UCSD-AML1 (cell line): ENCODE data around the gene RAD9A.

Source experiments
- DNase-seq: peaks from one replicate; lab custom pipeline; 2025; ENCODE audit not compliant: unreplicated experiment; lab: John Stamatoyannopoulos, UW

Gene RAD9A

GRCh38 chr11:67356864-67357561 is 34.8 kb upstream of the RAD9A start:
- DNase-seq: peak; percentile 69

- DNase-seq: no peak
Measured at GRCh38 chr11:67357831-67358670, 33.7 kb upstream of the RAD9A start.

- DNase-seq: no peak
Measured at GRCh38 chr11:67364169-67364568, 27.6 kb upstream of the RAD9A start.

GRCh38 chr11:67364783-67365722 is 26.7 kb upstream of the RAD9A start:
- DNase-seq: no peak

- DNase-seq: no peak
Measured at GRCh38 chr11:67365736-67366444, 25.9 kb upstream of the RAD9A start.

GRCh38 chr11:67366546-67366945 is 25.2 kb upstream of the RAD9A start:
- no peak for DNase-seq

GRCh38 chr11:67366961-67367760 is 24.6 kb upstream of the RAD9A start:
- no peak for DNase-seq

DNA sequence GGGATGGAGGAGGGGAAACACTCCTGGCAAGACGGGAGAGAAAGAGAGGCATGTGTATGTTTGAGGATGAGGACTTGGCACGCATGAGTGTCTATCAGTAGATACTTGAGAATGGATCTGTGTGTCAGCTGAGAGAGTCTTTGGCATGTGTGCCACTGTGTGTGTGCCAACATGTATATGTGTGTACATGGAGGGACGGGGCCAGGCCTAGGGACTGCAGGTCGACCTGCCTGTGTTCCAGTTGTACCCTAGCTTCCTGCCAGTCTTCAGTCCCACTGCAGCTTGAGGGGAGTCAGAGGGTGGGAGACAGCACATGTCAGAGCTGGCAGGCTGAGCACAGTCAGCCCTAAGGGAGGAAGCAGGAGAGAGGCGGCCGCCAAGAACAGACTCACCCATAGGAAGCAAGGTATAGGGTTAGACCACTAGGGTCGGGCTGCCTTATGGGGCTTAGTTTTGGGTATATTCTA is 24.0 kb upstream of the RAD9A start:
- no peak for DNase-seq

DNA sequence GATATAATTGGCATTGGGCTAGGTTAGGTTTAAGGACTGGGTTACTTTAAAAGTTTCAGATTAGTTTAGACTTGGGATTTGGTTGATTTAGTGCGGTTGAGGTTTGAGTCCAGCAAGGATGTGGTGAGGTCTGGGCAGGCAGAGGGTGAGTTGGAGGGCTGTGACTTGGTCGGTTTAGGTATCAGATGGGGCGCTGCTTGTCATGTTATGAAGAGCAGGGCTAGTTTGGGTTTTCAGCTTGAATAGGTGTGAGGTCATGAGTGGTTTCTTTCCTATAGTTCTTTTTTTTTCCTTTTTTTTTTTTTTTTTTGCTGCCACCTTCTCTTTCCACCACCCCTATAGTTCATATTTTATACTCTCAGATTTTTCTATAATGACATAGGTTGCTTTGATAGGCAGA is 23.2 kb upstream of the RAD9A start:
- no peak for DNase-seq

- DNase-seq: no peak
Measured at GRCh38 chr11:67369275-67369674, 22.5 kb upstream of the RAD9A start.

DNA sequence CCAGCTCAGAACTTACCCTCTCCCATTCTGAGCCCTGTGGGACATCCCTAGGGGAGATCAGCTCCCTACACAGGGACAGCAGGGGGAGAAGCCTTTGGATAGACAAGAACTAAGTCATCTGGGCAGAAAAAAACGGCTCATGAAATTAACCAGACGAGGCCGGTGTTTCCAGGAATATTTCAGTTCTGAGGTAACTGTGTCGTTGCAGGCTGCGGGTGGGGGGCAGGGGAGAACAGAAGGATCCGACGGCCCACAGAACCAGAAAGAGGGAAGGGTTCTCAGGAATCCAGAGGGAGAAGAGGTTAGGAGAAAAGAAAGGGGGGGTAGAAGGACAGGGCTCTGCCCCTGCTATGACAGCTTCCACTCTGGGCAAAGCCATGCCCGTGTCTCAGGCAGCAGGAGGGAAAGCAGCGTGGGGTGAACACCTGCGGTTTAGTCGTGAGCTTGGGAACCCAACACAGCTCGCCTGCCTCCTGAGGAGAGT is 21.9 kb upstream of the RAD9A start:
- DNase-seq: no peak

DNA sequence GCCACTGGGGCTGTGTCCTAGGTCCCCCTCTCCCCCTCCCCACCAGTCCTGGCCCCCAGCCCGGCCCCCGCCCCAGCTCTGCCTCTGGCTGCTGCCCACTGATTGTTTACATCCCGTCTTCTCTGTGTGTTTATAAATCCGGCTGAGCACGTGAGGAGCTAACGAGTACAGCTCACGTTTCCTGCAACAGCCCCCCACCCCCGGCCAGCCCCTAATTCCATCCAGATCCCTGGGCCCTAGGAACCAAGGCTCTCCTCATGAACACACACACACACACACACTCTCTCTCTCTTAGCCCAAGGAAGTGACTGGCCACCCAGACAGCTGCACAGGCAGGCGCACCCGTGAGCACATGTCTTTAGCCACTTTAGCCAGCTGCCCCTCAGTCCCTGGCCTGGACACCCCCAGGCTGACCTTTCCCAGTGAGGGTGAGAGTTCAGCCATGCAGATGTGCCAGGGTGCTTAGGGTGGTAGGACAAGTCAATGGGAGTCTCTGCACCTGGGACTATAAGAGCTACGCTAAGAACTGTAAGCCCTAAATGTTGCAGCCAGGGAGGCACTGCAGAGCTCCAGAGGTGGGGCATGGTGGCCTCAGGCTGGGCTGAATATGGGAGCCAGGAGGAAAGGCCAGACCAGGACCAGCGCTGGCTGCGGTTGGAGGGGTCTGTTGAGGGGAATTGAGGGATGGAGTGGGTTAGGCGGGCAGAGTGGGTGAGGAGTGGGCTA is 21.3 kb upstream of the RAD9A start:
- DNase-seq: no peak

- DNase-seq: peak; percentile 43
Measured at GRCh38 chr11:67371189-67371910, 20.4 kb upstream of the RAD9A start.

DNA sequence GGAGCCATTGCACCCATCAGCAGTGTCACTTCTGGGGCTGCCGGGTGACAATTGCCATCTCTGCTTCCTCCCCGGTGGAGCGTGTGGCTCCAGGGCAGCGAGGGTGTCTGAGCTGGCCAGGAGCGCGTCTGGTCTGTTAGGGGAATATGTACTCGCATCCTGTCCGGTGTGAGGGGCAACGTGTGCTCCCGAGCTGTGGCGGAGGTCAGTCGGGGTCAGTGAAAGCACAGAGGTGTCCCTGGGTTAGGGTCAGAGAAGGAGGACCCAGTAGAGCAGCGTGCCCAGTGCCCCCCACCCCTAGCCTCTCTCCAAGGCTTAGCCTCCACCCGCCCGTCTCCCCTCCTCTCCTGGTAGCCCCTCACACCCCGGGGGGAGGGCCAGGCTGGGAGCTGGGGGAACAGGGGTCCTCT is 19.9 kb upstream of the RAD9A start:
- no peak for DNase-seq

GRCh38 chr11:67372321-67372992 is 19.3 kb upstream of the RAD9A start:
- DNase-seq: no peak

DNA sequence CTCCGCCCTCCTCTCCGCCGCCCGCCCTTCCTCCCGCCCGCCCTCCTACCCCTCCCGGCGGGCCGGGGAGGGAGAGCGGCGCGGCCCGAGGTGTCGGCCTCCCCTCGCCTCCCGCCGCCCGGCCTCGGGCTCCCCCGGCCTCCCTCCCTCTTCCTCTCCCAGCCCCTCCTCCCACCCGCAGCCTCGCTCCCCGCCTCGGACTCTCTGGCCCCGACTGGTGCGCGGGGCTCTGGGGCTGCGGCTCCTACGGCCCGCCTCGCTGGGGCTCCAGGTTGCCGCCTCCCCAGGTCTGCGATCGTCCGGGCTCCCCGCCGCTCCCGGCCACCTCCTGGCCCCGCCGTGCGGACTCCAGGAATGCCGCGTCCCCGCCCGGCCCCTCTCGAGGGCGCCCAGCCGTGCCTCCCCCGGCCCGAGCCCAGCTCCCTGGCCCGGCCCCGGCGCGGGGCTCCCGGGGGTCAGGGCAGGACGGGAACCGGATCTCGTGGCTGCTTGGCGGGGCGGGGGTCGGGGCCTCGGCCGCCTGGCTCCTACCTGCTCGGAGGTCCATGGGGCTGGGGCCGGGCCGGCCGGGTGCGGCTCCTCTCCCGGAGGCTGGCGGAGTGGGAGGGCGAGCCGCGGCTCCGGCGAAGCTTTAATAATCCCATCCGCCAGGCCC is 18.7 kb upstream of the RAD9A start, which contains the start of gene CLCF1:
Gene CLCF1, minus strand, starts transcription at position 606 of the 655 bp plus-strand sequence. Its CDS starts 59 bp downstream, at position 547.
- DNase-seq: peak; percentile 47
